B cell (primary cell): Measurements from ENCODE around the gene ABCB1. TPM values are rescaled to one million over a fixed set of nuclear protein-coding genes. Genes with fewer than 3 reads are reported as not detected.

Experiments used
- ATAC-seq: fragments of 200-7000 bp; cut with Tn5 transposase; one replicate; pipeline ENCODE4 v1.10.0; 2021; ENCODE audit warnings: low read depth, mild to moderate bottlenecking, moderate number of reproducible peaks, moderate library complexity
- CTCF ChIA-PET: fragments of 350-600 bp; sonication (Branson Sonifier 250); formaldehyde crosslinking; loops from one replicate; lab custom pipeline; 2021; ENCODE audit warnings: antibody characterized with exemption, inconsistent platforms; lab: Charles Lee
- POLR2A ChIA-PET: fragments of 350-600 bp; sonication (Branson Sonifier 250); formaldehyde crosslinking; loops from one replicate; lab custom pipeline; 2021; ENCODE audit warnings: antibody characterized with exemption; lab: Charles Lee
- DNase-seq: peaks from one replicate; pipeline ENCODE4 v3.0.0; 2013
- H2AFZ ChIP-seq: 2 replicates; pipeline ENCODE4 v1.6.1; 2012; ENCODE audit warnings: mild to moderate bottlenecking, low read depth, low read length; ENCODE audit not compliant: insufficient read depth, poor library complexity, severe bottlenecking
- H3K27ac ChIP-seq, 2 donors: 1 replicate in 1 of 2; 2 replicates in 1 of 2; pipeline ENCODE4 v1.5.1; 2012 to 2013; ENCODE audit warnings: low read length in 2 of 2, mild to moderate bottlenecking in 2 of 2, moderate library complexity in 1 of 2
- H3K27me3 ChIP-seq, 4 experiments: fragments of 200-600 bp in 1 of 4; sonication (generic) in 1 of 4; replicated peaks in 1 of 4; 1 replicate in 2 of 4; 2 replicates in 2 of 4; pipeline versions ENCODE4 v1.6.1 to v1.7.0; 2013 to 2016; ENCODE audit warnings: low read length in 3 of 4, mild to moderate bottlenecking in 2 of 4, mixed read lengths in 1 of 4, moderate library complexity in 1 of 4; ENCODE audit not compliant: insufficient read depth in 4 of 4, control insufficient read depth in 3 of 4; ENCODE audit errors: control extremely low read depth in 1 of 4
- H3K36me3 ChIP-seq, 2 experiments: replicated peaks in 1 of 2; 1 replicate in 1 of 2; 2 replicates in 1 of 2; pipeline versions ENCODE4 v1.6.1 to v1.7.1; 2013; ENCODE audit warnings: low read length in 1 of 2; ENCODE audit not compliant: insufficient read depth in 2 of 2, control insufficient read depth in 1 of 2; ENCODE audit errors: control extremely low read depth in 1 of 2, extremely low read depth in 1 of 2
- H3K4me1 ChIP-seq, 2 donors: fragments of 200-600 bp in 1 of 2; sonication (generic) in 1 of 2; 1 replicate in 1 of 2; 2 replicates in 1 of 2; pipeline versions ENCODE4 v1.5.1 to v1.6.1; 2013 to 2017; ENCODE audit warnings: low read length in 2 of 2; ENCODE audit not compliant: control insufficient read depth in 2 of 2, insufficient read depth in 2 of 2
- H3K4me2 ChIP-seq: replicated peaks from 2 replicates; pipeline ENCODE3; 2012; ENCODE audit warnings: mild to moderate bottlenecking, low read depth, low read length; ENCODE audit not compliant: poor library complexity, severe bottlenecking
- H3K4me3 ChIP-seq, 5 experiments: fragments of 200-600 bp in 1 of 5; sonication (generic) in 1 of 5; 1 replicate in 3 of 5; 2 replicates in 2 of 5; pipeline versions ENCODE4 v1.5.1 to v1.7.0; 2011 to 2016; ENCODE audit warnings: low read length in 4 of 5, mild to moderate bottlenecking in 4 of 5, low read depth in 2 of 5, control low read depth in 1 of 5, moderate library complexity in 1 of 5; ENCODE audit not compliant: insufficient read depth in 1 of 5; ENCODE audit errors: control extremely low read depth in 1 of 5, extremely low read depth in 1 of 5
- H3K79me2 ChIP-seq: fragments of 200-600 bp; sonication (generic); one replicate; pipeline ENCODE4 v1.6.0; 2016; ENCODE audit warnings: low read length; ENCODE audit not compliant: control insufficient read depth, insufficient read depth
- H3K9ac ChIP-seq: fragments of 200-600 bp; sonication (generic); 2 replicates; pipeline ENCODE4 v1.6.1; 2017; ENCODE audit warnings: mild to moderate bottlenecking, low read length, moderate library complexity
- H3K9me3 ChIP-seq, 3 donors: one replicate each; pipeline versions ENCODE4 v1.6.1 to v1.7.1; 2013; ENCODE audit warnings: low read length in 2 of 3; ENCODE audit not compliant: control insufficient read depth in 2 of 3, insufficient read depth in 1 of 3; ENCODE audit errors: control extremely low read depth in 1 of 3
- H4K20me1 ChIP-seq: 2 replicates; pipeline ENCODE4 v1.6.0; 2012; ENCODE audit warnings: mild to moderate bottlenecking, low read length; ENCODE audit not compliant: insufficient read depth, control insufficient read depth, poor library complexity, severe bottlenecking
- H3K27ac Mint-ChIP-seq: one replicate; pipeline ENCODE4 v1.8.0; 2021; ENCODE audit warnings: mixed read lengths
- H3K27me3 Mint-ChIP-seq: one replicate; pipeline ENCODE4 v1.8.0; 2021; ENCODE audit warnings: mixed read lengths
- H3K4me1 Mint-ChIP-seq: one replicate; pipeline ENCODE4 v1.8.0; 2021; ENCODE audit warnings: mixed read lengths
- H3K4me3 Mint-ChIP-seq: one replicate; pipeline ENCODE4 v1.8.0; 2021; ENCODE audit warnings: mixed read lengths
- H3K9me3 Mint-ChIP-seq: one replicate; pipeline ENCODE4 v1.8.0; 2022; ENCODE audit warnings: mixed read lengths; ENCODE audit not compliant: insufficient read depth
- EZH2 ChIP-seq: IDR thresholded peaks from 2 replicates; pipeline ENCODE4 v1.6.1; 2012; ENCODE audit warnings: borderline replicate concordance, low read depth, mild to moderate bottlenecking, moderate library complexity, low read length; ENCODE audit not compliant: insufficient read depth, poor library complexity, severe bottlenecking
- WGBS: methylation state at CpG from one replicate; pipeline ENCODE4 v1.1.5; 2013; ENCODE audit warnings: missing lambda C conversion rate; ENCODE audit not compliant: insufficient coverage; 5-methylcytosine and 5-hydroxymethylcytosine counted together
- intact Hi-C: fragments of 100-400 bp; cut with micrococcal nuclease; formaldehyde crosslinking; loops from one replicate; pipeline ENCODE4 v1.10.0; 2022
- polyA plus RNA-seq: library from polyadenylated mRNA; depleted of rRNA; stranded (reverse); fragments of >200 nt; gene quantifications from 2 replicates; pipeline ENCODE4 v1.2.3, GENCODE V29; 2012
- total RNA-seq, 2 donors: library from RNA; stranded (reverse); fragments of 120-200 nt in 1 of 2; gene quantifications; 1 replicate in 1 of 2; 2 replicates in 1 of 2; pipeline versions ENCODE4 v1.2.3 to v1.2.4, GENCODE V29; 2013 to 2022
- TF ChIP-seq, protein P1 (sequence below): fragments of 200-600 bp; IDR thresholded peaks from one replicate; pipeline ENCODE4 v1.8.0; 2022; ENCODE audit warnings: antibody characterized with exemption, mild to moderate bottlenecking

The ABCB1 gene
- total and polyA plus RNA-seq, 2 donors (not counting 1 experiment from before 2014, with no cell fraction given) = 8.5 to 21.7 TPM

DNA sequence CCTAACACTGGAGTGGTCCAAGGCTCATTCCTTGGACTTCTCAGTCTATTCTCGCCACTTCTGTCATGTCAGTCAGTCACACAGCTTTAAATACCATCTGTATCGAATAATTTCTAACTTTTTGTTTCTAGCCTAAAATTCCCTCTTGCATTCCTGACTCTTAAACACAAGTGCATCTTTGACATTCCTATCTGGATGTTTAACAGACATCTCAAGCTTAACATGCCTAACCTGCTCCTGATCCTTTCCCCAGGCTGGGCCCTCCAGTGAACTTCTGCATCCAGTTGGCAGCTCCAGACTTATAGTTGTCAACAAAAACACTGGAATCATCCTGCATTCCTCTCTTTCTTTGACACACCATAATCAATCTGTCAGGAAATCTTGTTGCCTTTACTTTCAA lies 120.7 kb downstream of the ABCB1 start:
- 95% methylated on average over 2 of the region's 2 CpGs for WGBS
- H3K4me3 Mint-ChIP-seq = no peak overlapping the region

DNA sequence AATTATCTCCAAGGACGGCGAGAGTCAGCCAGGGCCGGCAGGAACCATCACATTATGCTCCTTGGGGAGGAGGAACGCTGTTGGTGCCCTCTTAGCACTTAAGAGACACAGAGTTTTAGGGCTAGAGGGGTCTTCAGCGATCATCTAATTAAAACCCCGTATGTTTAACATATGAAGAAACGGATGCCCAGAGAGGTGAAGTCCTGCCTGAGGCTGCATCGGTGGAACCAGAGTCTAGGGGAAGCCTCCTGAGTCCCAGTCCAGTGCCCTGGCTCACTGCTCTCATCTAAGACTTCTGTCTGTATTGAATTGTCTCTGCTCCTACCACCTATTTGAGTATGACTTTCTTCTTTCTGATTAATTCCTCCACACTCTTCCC lies 124.5 kb downstream of the ABCB1 start:
- peak overlapping the region; percentile 81 for H2AFZ ChIP-seq
- H3K4me3 ChIP-seq = peak overlapping the region; percentile 38 to 87 (median 73)
- Mint-ChIP-seq H3K9me3 (no peaks in the 10 kb centered on the region), H3K27ac (peak overlapping the region; percentile 98), H3K4me1 (peaks cover 41% of the 10 kb centered on the region), H3K27me3 (no peaks in the 10 kb centered on the region), H3K4me3 (peak overlapping the region; percentile 90)
- H3K36me3 ChIP-seq = peaks cover 1 to 6% of the 10 kb centered on the region in 2 experiments
- H3K9me3 ChIP-seq = no peaks in the 10 kb centered on the region
- POLR2A ChIA-PET = interaction anchor here (0.7 kb wide), 1 partner anchor 29 kb away, joined by 3 read pairs; no protein-coding TSS in a partner anchor
- H3K27ac ChIP-seq = peak overlapping the region; percentile 84 to 87
- TF ChIP-seq, protein P1, sequence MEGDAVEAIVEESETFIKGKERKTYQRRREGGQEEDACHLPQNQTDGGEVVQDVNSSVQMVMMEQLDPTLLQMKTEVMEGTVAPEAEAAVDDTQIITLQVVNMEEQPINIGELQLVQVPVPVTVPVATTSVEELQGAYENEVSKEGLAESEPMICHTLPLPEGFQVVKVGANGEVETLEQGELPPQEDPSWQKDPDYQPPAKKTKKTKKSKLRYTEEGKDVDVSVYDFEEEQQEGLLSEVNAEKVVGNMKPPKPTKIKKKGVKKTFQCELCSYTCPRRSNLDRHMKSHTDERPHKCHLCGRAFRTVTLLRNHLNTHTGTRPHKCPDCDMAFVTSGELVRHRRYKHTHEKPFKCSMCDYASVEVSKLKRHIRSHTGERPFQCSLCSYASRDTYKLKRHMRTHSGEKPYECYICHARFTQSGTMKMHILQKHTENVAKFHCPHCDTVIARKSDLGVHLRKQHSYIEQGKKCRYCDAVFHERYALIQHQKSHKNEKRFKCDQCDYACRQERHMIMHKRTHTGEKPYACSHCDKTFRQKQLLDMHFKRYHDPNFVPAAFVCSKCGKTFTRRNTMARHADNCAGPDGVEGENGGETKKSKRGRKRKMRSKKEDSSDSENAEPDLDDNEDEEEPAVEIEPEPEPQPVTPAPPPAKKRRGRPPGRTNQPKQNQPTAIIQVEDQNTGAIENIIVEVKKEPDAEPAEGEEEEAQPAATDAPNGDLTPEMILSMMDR = no peak
- TF ChIP-seq EZH2 = no peak
- ATAC-seq (no peak), DNase-seq (no peak)
- CTCF ChIA-PET = no interaction called here
- intact Hi-C loops = loop anchor here (10.0 kb wide), 2 partner anchors 89 to 321 kb away; partner anchors contain the start of gene DMTF1
- peak overlapping the region; percentile 86 for H3K9ac ChIP-seq
- H3K27me3 ChIP-seq = no peaks in the 10 kb centered on the region
- WGBS = 68% methylated on average over 6 of the region's 8 CpGs
- H3K79me2 ChIP-seq = peaks cover 16% of the 10 kb centered on the region
- H4K20me1 ChIP-seq = no peaks in the 10 kb centered on the region
- H3K4me2 ChIP-seq = peak overlapping the region; percentile 87
- H3K4me1 ChIP-seq = peaks cover 29 to 42% of the 10 kb centered on the region in 2 donors

More for the DNA sequence above, 120.7 kb downstream of the ABCB1 start:
- H4K20me1 ChIP-seq = no peaks in the 10 kb centered on the region
- H3K4me1 Mint-ChIP-seq = peaks cover 25% of the 10 kb centered on the region
- no peaks in the 10 kb centered on the region for H3K36me3 ChIP-seq
- no peak overlapping the region for H3K4me2 ChIP-seq
- H3K27me3 Mint-ChIP-seq = no peaks in the 10 kb centered on the region
- H3K27ac Mint-ChIP-seq = no peak overlapping the region
- intact Hi-C loops = loop anchor here (10.0 kb wide), 2 partner anchors 85 to 325 kb away; partner anchors contain the start of gene DMTF1
- POLR2A ChIA-PET = no interaction called here
- CTCF ChIA-PET = interaction anchor here (0.7 kb wide), 1 partner anchor 25 kb away, joined by 3 read pairs; no protein-coding TSS in a partner anchor
- no peak overlapping the region for H3K27ac ChIP-seq
- H3K9ac ChIP-seq = no peak overlapping the region
- ATAC-seq (no peak), DNase-seq (no peak)
- H3K4me3 ChIP-seq = no peak overlapping the region
- peaks cover 15 to 23% of the 10 kb centered on the region in 2 donors for H3K4me1 ChIP-seq
- no peaks in the 10 kb centered on the region for H3K9me3 ChIP-seq
- H3K9me3 Mint-ChIP-seq = no peaks in the 10 kb centered on the region
- TF ChIP-seq, protein P1 = no peak
- TF ChIP-seq EZH2 = no peak
- H2AFZ ChIP-seq = no peak overlapping the region
- peaks cover 11% of the 10 kb centered on the region for H3K79me2 ChIP-seq
- no peaks in the 10 kb centered on the region for H3K27me3 ChIP-seq
